Choroid plexus epithelial cell (primary cell): ENCODE measurements around the gene RHOV.
A peak's percentile ranks its signal among the peaks of the same experiment; 100 is the strongest.
"Not testable (repeated sequence)": the region's sequence is repeated elsewhere in the genome, so short reads cannot be mapped to it uniquely, and the experiment has no call there.

Experiments
- DNase-seq: peaks from one replicate; pipeline ENCODE4 v3.0.0-alpha.2; 2010; ENCODE audit warnings: low read depth
- H3K4me3 ChIP-seq: 2 replicates; pipeline ENCODE4 v1.5.1; 2011; ENCODE audit warnings: low read depth, mild to moderate bottlenecking, control low read depth, low read length, moderate library complexity
- TF ChIP-seq, protein P1 (sequence below): conservative IDR thresholded peaks from 2 replicates; pipeline ENCODE4 v1.5.1; 2011; ENCODE audit warnings: low read depth, mild to moderate bottlenecking, control low read depth, inconsistent platforms, low read length, moderate library complexity

The RHOV gene

DNA sequence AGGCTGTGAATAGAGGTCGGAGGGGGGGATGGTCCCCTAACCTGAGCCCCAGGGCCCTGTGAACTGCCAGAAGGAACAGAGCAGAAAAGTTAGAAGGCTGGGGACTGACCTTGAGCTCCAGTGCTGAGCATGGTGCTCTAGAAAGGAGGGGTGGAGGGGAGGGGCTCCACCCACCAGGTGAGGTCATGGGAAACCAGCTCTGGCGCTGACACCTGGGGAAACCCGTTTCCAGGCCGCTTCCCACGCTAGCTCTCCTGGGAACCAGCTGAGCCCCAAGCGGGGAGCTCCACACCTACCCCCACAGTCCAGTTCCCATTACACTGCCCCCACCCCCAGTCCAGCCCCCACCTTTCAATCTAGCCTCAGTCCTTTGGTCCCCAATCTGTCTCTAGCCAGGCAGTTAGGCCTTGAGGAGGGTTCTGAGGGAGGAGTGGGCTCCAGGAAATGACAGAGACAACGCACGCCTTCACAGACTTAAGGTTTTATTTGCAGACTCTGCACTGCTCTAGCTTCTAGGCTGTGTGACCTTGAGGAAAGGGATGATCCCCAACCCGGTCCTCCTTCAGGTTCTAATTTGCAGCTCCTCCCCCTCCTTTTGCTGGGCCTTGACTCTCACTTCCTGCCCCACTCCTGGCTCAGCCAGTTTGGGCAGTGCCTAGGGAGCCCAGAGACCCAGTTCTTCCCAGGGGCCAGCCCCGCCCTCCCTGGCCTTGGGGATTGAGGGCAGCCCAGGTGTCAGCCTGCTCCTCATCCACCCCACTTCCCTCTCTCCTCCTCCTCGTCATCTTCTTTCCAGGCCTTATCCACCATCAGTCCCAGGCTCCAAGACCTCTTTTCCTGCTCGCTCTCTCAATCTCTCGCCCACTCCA lies 2.1 kb downstream of the RHOV start:
- DNase-seq = no peak
- TF ChIP-seq, protein P1, sequence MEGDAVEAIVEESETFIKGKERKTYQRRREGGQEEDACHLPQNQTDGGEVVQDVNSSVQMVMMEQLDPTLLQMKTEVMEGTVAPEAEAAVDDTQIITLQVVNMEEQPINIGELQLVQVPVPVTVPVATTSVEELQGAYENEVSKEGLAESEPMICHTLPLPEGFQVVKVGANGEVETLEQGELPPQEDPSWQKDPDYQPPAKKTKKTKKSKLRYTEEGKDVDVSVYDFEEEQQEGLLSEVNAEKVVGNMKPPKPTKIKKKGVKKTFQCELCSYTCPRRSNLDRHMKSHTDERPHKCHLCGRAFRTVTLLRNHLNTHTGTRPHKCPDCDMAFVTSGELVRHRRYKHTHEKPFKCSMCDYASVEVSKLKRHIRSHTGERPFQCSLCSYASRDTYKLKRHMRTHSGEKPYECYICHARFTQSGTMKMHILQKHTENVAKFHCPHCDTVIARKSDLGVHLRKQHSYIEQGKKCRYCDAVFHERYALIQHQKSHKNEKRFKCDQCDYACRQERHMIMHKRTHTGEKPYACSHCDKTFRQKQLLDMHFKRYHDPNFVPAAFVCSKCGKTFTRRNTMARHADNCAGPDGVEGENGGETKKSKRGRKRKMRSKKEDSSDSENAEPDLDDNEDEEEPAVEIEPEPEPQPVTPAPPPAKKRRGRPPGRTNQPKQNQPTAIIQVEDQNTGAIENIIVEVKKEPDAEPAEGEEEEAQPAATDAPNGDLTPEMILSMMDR = no peak
- no peak overlapping the region for H3K4me3 ChIP-seq

DNA sequence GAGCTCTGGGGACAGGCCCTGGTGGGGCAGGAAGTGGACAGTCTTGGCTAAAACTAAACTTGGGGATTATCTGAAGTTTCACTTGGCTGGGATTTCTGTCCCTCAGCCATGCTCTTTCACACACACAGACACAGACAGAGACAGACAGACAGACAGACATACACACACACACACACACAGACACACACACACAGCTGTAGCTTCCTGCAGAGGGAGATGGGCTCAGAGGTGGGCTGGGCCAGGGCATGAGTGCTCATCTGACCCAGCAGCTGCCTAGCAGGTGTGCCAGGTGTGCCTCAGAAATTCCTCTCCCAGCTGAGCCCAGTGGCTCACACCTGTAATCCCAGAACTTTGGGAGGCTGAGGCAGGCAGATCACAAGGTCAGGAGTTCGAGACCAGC lies 3.3 kb downstream of the RHOV start:
- H3K4me3 ChIP-seq = no peak overlapping the region
- DNase-seq = no peak
- TF ChIP-seq, protein P1 = no peak

DNA sequence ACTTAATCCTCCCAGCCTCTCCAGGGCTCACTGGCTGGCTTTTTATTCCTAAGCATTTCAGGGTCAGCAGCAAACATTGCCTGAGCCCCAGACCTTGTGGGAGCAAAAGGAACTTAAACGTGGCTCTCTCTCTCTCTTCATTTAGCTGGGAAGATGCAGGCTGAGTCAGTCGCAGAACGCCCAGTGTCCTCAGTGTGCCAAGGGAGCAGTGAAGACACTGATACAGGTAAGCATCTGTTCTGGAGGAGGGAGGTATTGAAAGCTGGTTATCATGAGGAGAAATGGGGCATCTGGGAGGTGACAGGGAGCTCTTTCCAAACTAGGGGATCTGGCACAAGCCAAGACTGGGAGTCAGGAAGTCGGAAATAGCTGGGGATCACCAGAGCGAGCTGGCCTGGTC lies 4.3 kb downstream of the RHOV start:
- TF ChIP-seq, protein P1 = no peak
- no peak for DNase-seq
- no peak overlapping the region for H3K4me3 ChIP-seq

DNA sequence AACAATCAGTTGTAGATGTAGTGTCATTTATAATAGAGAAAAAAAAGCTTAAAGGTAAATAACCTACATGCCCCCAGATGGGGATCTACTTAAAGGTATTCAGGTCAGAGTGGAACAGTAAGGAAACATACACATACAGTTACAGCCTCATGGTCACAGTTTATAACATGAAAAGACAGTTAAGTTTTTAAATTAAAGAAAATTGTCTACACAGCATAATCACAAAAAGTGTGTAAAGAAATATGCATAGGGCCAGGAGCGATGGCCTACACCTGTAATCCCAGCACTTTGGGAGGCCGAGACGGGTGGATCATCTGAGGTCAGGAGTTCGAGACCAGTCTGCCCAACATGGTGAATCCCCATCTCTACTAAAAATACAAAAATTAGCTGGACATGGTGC lies 6.8 kb downstream of the RHOV start:
- DNase-seq = no peak
- TF ChIP-seq, protein P1 = no peak
- no peak overlapping the region for H3K4me3 ChIP-seq

DNA sequence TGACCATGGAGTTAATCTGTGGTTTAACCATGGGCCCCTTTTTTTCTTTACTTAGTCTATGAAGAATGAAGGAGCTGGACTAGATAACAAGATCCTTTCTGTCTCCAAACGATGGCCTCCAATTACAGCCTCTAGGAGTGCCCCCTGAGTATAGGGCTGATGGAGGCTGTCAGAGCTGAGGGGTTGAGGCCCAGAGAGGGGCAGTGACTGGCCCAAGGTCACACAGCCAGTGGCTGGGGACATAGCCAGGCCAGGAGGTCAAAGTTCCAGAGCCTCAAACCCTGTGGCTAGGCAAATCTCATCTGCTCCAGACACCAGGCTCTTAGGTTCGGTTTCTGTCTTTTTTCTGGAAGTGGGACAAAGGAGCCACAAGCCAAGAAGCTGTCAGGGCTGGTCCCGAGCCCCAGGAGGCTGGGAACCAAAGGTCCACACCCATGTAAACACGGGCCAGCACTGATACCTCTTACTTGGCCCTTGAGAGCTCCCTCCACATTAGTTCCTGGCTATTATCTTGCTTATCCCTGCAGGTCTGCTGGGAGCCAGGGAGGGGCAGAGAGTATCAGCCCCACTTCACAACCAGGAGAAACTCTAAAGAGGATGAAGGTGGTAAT lies 10.3 kb downstream of the RHOV start:
- TF ChIP-seq, protein P1 = no peak
- H3K4me3 ChIP-seq = no peak overlapping the region
- DNase-seq = no peak

DNA sequence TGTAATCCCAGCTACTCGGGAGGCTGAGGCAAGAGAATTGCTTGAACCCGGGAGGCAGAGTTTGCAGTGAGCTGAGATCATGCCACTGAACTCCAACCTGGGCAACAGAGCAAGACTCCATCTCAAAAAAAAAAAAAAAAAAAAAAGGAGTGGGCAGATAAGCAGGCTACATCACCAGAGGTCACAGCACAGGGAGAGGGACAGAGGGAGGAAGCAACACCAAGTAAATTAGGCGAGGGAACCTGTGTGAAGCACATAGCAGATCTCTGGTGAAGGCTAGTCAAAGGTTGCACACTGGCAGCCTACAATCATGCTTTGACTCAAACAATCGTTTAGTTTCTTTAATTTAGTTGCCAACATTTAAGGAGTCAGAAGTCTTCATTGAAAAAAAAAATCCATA lies 12.9 kb downstream of the RHOV start:
- not testable (repeated sequence) for H3K4me3 ChIP-seq, DNase-seq

DNA sequence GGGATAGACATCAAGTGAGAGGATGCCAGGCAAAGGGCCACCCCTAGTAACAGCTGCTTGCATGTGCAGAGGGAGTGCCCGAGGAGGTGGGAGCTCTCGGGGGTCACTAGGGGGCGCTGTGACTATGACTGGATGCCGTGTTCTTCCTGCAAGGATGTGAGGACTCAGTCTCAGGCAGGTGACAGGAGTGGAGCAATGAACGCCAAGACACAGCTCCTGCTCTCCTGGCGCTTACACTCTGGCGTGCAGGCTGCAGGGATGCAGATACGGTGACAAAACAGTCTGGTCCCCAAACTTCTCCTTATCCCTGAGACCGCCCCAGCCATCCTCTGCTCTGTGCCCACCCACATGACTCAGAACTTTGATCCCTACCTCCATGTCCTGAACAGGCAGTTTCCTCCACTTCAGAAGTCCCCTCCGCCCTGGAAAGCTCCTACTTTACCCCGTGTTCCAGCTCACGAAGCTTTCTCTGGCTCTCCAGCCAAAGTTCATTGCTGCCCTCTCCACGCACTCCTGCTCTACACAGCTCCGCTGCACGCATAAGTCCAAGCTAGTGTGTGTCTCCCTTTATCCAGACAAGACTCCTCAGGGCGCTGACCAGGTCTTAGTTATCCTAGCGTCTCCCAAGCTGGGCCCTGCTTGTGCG lies 14.7 kb downstream of the RHOV start:
- DNase-seq = peak; percentile 88
- TF ChIP-seq, protein P1 = peak; percentile 90
- no peak overlapping the region for H3K4me3 ChIP-seq
